Activated gamma-delta T cell (primary cell): ENCODE data around the gene NETO1.

Experiments used
- DNase-seq: peaks from one replicate; lab custom pipeline; 2025; lab: John Stamatoyannopoulos, UW

Gene NETO1

DNA sequence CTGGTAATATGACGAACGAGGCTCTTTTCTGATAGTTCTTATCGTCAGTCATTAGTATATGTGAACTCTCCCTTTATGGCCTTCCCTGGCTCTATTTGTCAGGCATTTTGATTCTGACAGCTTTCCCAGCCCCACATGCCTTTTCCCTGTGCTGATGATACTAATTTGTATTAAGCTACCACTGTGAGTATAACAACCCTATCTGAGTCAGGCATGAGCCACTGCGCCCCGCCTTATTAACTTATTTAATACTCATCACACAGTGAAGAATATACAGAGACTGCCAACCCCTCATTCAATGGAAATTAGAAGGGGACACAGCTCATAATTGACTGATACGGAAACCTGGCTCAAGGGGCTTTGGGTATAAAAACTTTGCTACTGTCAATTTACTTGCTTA lies 140.0 kb downstream of the NETO1 start:
- no peak for DNase-seq

DNA sequence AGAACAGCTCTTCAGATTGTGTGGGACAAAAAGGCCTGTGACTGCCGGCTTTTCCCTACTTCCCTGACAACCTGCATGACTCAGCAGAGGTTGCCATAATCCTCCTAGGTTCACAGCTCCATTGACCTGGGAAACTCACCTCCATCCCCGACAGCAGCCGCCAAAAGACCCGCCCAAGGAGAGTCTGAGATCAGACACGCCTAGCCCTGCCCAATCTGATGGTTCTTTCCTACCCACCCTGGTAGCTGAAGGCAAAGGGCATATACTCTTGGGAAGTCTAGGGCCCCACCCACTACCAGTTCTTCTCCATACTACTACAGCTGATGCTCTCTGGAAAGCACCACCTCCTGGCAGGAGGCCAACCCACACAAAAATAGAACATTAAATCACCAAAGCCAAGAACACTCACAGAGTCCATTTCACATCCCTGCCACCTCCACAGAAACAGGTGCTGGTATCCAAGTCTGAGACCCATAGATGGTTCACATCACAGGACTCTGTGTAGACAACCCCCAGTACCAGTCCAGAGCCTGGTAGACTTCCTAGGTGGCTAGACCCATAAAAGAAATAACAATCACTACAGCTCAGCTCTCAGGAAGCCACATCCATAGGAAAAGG lies 140.6 kb downstream of the NETO1 start:
- no peak for DNase-seq

DNA sequence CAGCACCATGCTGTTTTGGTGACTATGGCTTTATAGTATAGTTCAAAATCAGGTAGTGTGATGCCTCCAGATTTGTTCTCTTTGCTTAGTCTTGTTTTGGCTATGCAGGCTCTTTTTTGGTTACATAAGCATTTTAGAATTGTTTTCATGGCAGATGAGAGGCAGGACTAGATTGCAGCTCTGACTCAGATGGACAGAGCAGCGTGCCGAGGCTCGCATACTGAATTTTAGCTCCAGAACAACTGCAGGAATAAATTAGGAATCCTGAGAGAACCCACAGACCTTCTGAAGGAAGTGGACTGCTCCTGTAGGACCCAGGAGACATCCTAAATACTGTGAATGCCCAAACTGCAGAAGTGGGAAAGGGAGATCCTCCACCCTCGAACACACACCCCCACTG lies 141.6 kb downstream of the NETO1 start:
- DNase-seq, result no peak

DNA sequence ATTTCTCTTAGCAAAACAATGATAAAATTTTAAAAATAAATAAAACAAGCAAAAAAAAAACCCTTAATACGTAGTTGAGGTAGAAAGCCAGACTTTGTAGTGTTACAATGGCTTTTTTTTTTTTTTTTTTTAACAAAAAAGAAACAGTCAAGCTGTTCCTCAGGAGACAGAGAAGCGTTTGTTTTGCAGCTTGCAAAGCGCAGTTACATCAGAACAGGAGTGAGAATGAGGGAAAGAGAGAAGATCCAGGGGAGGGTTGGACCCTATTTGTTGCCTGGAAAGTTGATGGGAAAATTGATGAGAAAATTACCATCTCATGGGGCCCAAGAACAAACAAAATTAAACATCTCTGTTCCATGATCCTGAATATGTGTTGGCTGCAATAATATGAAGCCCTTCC lies 146.5 kb downstream of the NETO1 start:
- no peak for DNase-seq

DNA sequence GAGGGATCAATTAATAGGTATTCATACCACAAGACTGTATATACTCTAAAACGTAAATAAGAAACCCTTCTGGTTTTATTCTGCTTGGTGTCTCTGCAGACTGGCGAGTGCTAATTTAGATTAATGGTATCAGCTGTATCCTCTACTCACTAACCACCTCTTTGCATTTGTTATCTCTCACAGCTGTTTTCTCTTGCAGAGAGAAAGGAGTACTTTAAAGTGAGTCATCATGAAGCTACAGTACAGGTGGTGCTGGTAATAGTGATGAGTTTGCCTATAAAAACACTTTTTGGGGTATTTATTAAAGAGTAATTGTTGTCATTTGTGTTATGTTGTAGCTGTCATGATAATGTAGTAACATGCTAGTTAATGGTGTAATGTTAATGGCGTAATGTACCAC lies 147.7 kb downstream of the NETO1 start:
- DNase-seq, result no peak

DNA sequence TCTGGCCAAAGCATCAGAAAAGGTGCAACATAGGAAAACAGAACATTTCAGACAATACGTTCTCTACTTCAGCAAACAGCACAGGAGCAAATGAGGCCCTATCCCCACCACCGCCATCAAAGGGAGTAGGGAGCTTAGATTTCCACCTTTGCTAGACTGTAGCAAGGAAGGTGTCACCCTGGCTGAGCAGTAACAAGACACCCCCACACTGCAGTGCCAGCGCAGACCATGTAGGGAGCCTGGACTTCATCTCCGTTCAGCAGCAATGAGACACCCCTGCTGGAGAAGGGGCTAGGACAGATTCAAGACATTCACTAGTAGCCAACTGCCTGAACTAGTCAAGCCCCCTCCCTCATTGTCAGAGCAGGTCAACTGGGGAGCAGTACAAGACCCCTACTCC lies 163.6 kb downstream of the NETO1 start:
- DNase-seq, result no peak

DNA sequence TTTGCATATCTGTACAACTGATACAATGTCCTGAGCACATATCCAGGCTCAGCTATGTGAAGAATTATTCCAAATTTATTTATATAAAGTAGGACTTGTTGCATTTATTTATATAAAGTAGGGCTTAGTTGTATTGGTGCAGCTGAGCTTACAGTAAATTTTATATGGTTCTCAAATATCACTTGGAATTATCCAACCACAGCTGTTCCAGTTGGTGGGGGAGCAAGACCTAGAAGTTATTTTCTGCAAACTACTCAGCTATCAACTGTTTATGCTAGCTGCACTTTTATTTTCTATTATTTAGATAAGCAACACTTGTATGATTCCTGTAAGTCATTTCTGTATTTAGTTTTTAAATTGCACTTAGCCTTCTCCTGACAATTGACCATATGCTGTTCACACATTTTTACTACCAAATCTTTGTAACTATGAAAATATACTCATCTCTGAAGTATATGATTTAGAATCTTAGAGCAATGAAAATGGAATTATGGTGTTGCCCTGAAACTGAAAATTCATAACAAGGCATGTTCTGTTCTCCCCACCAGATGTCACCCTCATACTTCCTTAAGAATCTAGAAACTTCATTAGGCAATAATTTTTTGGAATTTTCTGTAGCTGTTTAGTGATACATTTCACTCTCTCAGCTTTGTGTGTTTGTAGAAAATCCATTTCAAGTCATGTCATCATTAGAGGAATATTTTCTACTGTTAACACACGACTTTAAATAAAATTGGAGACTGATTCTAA lies 166.7 kb downstream of the NETO1 start:
- no peak for DNase-seq

DNA sequence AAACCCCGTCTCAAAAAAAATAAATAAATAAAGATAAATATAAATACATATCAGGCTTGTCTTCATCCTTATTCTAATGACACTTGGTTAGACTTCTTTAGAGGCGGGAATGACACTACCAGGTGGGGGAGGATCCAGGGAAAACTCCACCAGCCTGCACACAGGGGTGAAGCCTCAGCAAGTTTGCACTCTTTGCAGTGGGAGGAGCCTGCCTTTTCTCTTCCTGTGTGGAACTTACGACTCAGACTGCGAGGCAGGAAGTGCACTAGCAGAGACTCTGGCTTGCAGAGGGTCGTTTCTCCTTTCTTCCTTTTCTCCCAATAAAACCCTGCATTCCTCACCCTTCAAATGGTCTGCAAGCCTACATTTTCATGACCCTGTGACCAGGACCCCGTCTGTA lies 170.1 kb downstream of the NETO1 start:
- DNase-seq, result no peak

DNA sequence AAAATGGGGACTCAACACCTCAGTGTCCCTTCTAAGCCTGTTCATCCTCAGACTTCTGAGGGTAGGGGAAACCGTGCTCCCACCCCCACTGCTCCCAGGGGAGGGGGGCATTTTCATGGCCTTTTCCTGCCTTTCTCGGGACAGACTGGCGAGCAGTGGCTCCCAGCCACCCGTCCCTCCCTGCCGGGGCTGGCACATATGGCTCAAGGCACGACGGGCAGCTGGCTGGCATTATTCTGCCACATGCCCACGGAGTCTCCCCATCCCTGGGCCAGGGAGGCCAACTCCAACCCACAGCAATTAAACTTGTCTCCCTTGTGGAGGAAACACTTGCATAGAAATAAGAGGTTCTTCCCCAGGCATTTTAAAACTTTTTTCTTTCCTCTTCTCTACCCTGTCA lies 175.2 kb downstream of the NETO1 start:
- DNase-seq, result no peak
